ENCODE results near the gene SLC25A6.

- TF ChIP-seq CTCF (IDR thresholded peaks at IDR 0.05; ENCODE audit: poor library complexity, severe bottlenecking) (no peak), EP300 (conservative IDR thresholded peaks at IDR 0.05; ENCODE audit: poor library complexity, severe bottlenecking) (no peak)
Measured at GRCh38 chrX:1389181-1389992, 2.5 kb downstream of the SLC25A6 start.
